T-helper 2 cell (primary cell): ENCODE results near the gene ATRN.

Source experiments
- DNase-seq, 5 experiments: peaks; one replicate each; pipeline versions ENCODE4 v3.0.0 to v3.0.0-alpha.2; 2012 to 2022

Gene ATRN

DNA sequence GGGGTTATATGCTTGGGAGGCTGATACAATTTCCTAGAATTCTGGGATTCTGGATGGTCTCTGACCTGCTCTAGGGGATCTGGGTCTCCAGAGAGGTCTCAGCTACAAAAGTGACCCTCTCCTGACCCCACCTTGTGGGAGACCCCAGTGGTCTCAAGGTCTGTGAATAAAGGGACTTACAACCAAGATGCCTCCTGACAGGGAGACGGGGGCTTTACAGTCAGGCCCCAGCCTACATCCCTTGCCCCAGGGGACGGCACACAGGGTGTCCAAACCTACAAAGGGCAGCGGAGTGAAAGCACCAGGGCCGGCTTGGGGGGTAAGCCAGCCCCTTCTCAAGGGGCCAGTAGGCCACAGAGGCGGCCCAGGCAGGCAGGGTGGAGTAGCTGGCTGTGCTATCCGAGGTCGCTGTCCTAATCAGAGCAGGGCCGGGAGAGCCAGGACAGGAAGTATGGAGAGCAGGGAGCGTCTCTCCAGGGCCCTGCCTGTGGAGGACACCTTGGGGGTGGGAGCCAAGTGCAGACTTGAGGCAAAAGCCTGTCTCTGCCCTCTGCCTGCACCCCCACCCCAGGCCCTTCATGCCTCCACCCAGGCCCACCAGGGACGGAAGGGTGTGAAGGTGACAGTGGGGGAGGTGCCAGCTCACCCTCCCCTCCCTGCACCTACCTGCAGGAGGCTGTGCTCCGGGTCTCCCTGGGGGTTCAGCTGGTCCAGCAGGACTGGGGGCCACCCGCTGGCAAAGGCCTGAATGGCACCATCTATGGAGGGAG is 188.9 kb downstream of the ATRN start:
- no peak for DNase-seq

DNA sequence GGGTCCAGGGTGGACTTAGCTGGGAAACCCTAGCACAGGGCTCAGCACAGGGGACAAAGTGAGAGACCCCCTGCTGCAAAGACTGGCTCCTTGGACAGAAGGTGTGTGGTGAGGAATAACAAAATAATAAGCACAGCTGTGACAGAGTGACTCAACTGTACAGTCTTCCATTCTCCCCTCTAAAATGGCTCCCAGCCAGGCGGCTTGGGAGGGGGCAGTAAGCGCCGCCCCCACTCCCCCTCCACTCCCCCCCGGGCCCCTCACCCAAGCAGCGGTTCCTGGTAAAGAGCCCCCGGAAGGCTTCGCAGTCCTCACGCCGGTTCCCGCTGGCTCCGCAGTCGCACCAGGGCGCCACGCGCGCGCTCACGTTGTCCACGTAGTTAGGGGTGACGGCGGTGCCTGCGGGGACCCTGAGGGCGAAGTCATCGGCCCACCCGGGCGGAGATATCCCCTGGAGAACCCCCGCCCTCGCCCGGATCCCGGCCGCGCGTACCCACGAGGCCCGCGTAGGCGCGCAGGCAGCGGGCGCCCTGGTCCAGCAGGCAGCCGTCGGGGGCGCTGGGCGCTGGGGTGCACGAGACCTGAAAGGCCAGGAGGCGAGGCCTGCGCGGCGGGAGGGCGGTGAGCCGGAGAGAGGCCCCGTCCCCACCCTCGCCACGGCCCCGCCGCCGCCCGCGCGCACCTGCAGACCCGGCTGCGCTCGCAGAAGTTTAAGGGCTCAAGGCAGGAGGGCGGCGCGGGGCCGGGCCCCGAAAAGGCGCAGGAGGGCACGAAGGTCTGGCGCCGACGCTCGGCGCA is 189.6 kb downstream of the ATRN start:
- DNase-seq, result no peak

DNA sequence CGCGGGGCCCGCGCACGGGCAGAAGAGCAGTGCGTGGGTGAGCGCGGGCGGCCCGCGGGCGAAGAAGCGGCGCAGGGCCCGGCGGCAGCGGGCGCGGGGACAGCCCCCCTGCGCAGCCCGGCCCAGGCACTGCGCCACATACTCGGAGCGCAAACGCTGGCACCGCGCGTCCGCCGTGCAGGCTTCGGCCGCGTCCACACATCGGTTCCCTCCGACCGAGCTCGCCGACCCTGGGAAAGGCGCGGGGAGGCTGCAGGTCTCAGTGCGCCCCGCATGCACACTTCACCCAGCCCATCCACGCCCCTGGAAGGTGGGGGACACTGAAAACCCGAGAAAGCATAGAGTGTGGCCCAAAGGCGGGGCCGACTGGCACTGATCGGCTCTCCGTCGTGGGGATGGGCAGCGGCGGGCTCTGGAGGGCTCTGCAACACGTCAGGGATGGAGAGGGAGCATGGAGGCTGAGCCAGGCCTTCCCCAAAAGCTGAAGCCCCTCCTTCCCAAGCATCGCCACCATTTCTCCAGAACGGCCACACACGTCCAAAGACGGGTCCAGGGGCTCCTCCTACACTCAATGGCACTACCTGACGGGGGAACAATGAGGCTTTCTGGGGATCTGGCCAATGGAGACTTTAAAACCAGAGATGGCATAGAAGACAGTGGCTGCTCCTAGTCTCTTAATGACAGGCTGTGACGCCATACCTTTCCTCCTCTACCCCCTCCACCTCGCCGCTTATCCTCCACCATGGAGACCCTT is 190.4 kb downstream of the ATRN start:
- no peak for DNase-seq

GRCh38 chr20:3661814-3662665 is 191.2 kb downstream of the ATRN start:
- DNase-seq, result no peak

DNA sequence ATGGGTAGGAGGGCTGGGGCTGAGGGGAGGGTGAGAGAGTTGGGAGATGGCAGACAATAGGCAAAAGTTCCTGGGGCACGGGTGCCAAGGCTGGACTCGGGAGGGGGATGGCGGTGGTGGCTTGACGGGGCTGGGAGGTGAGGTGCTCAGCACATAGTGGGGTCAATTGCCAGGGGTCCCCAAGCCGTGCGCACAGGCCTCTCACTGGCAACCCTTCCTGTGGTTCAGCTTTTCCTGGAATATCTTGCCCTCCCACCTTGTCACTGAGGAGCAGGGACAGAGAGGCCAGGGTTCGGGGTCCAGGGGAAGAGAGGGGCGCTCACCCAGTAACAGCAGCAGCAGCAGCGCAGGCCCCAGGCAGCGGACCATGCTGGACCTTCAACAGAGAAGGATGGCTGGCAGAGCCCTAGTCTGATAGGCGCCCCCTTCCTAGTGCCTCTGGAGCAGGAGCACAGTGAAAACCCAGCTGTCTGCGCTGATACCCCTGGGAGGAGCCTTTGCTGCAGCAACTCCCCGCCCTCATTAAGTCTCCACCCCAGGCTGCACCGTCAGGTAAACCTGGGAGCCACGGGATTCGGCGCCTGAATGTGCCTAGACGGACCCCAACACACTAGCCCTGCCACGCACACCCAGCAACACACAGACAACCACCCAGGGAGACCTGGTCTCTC is 192.3 kb downstream of the ATRN start, which contains the start of gene GFRA4:
Gene GFRA4, minus strand, starts transcription at position 369 of the 671 bp plus-strand sequence. Its CDS starts 0 bp downstream, at position 369.
- no peak for DNase-seq

DNA sequence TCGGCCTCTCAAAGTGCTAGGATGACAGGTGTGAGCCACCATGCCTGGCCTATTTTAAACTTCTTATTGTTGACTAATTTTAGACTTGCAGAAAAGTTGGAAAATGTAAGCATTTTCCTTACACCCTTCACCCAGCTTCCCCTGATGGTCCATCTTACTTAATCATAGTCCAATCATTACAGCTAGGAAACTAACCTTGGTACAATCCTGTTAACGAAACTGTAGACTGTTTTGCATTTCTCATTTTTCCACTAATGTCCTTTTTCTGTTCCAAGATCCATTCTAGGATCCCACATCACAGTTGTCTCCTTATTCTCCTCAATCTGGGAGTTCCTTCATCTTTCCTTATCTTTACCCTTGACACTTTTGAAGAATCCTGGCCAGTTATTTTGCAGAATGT is 193.0 kb downstream of the ATRN start:
- no peak for DNase-seq

DNA sequence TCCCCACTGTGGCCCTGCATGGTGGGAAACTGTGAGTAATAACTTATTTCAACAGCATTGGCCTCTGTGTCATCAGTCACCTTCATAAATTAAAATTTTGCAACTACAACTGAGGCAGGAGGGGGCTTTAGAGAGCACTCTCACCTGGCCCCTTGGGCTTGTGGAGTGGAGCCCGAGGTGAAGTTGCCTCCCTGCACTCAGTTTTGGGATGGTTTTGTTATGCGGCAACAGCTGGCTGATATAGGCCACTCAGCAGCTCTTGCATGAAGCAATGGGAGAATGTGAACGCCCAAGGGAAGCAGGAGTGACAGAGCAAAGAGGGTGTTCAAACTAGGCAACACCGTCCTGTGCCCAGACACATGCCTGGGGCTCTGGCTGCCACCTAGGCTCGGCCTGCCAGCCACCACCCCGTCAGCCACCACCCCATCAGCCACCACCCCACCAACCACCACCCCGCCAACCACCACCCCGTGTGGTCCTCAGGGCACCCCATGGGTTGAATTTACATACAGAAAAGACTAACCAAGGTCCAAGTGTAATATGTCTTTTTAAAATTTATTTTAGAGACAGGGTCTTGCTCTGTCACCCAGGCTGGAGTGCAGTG is 196.7 kb downstream of the ATRN start:
- DNase-seq, result no peak

DNA sequence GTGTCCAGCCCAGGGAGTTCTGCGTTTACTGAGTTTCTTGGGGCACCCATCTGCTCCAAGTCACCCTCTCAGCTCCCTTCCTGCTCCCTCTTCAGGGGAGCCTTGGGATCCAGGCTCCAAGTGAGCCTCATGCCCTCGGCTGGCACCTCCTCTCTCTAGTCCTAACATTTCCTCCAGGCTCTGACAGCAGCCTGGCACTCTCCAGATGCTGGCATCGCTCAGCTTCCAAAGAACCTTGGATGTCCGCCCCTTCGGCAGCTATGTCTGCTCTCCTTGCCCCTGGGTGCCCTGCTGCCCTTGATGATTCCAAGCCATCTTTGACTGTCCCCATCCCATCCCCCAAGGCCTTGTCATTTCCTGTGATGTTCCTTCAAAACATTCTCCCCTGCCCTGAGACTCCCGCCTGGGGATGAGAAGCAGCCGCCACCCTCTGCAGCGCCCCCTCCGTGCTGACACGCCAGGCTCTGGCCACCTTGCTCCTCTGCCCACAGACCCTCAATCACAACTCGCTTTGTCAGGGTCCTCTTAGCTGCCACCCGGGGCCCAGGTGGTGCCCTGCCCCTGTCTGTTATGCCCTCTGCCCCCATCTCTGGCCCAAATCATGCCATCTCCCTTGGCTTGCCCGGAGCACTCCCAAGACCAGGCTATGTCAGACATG is 199.0 kb downstream of the ATRN start:
- no peak for DNase-seq

DNA sequence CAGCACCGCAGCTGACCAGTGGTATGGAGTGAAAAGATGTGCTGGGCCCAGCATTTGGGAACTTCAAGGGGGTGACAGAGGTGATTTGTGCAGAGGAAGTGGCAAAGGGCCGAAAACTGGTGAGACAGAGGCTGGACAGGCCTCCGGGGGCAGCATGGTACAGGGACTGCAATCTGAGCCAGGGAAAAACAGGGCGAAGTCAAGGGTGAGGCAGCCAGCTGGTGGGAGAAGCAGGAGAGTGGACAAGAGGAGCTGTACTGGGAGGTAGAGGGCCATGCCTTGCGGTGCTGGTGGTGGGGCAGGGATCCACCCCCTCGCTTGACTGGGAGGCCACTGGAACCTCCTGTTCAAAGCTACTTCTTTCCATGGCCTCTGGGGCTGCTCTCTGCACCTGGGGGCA is 199.7 kb downstream of the ATRN start:
- DNase-seq, result no peak

GRCh38 chr20:3670945-3671344 is 200.1 kb downstream of the ATRN start:
- DNase-seq, result no peak

- no peak for DNase-seq
Observed at GRCh38 chr20:3671986-3672546, 201.2 kb downstream of the ATRN start.

DNA sequence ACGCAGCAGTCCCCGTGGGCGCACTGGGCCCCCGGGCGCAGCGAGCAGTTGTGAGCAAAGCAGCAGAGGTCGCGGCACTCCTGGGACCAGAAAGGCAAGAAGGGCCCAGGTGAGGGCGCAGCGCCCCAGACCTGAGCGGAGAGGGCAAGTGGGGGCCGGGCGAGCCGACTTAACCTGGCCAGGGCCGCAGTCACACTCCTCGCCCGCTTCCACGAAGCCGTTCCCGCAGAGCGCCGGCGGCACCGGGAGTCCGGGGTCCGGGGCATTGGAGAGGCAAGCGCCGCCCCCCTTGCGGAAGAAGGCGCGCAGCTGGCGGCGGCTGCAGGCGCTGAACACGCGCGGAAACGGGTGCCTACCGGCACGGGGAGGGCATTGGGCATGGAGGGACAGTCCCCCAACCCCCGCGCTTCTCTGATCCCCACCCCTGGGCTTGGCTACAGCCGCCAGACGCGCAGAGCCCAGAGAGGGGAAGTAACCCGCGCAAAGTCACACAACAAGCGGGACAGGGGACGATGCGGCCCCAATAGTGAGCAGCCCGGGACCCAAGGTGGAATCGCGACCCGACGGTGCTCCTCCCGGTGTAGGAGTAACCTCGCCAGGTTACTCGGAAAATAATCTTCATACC is 201.8 kb downstream of the ATRN start:
- no peak for DNase-seq

- no peak for DNase-seq
Observed at GRCh38 chr20:3673221-3674070, 202.6 kb downstream of the ATRN start.

DNA sequence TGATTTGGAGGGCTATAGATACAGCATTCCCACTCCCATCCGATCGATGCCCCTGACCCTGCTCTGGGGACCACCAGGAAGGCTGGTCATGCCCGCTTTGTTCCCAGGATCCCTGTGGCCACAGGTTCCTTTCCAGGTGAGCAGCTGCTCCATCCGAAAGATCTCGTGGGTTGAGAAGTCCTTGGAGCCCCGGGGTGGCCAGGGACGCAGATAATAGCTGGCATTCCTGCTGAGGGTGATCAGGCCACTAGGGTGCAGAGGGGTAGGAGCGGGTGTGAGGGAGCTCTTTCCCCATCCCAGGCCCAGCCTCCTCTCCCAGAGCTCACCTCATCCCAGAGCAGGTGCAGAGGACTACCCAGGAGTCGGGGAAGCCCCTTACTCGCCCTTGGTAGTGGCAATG is 203.6 kb downstream of the ATRN start:
- DNase-seq, result no peak

DNA sequence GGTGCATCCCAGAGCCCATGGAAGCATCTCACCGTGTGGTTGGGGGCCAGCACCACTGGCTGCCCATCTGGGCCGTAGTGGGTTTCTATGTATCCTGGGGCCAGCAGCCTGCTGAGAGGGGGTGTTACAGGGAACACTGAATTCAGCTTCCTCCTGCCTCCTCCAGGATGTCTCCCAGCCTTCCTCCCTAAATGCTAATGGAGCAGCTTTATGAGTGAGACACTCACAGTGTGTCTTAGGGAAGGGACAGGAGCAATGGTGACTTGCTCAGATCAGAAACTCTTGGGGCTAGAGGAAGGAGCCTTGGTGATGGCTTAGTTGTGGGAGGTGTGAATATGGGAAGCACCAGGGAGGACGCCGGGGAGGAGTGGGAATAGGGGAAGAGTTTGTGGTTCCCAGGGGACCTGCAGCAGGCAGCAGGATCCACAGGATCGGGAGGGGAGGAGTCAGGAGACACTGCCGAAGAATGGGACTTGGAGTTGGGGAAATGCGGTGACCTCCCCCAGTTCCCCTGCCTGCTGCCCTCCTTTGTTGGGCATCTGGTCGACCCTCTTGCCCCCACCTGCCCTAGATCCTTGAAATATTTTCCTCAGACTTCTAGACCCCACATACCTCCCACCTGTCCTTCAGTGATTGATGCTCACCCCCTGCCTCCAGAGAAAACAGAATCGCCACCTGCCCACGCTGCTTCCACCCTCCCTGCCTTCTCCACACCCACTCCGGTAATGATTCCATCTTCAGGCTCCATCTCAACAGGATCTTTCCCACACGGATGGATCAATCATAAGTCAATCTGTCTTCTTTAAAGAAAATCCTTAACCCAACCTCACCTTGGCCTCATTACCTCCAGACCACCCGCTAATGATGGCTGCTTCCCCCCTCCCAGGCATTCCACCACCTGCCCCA is 204.4 kb downstream of the ATRN start:
- no peak for DNase-seq

DNA sequence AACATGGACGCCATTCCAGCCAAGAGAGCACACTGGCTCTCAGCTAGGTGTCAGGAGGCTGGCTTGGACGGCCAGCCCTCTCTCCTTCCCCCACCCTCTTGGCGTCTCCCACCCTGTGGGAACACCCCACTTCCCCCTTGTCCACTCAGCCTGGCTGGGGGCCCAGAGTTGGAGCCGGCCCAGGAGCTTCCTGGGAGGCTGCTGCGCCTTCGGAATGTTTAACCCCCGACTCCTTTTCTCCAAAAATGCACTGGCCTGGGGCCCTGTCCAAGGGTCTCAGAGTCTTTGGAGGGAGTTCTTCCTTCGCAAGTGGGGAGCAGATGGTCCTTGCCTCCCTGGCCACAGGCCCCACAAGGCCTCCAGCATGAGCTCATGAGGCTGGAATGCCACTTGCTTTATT is 206.9 kb downstream of the ATRN start:
- no peak for DNase-seq

DNA sequence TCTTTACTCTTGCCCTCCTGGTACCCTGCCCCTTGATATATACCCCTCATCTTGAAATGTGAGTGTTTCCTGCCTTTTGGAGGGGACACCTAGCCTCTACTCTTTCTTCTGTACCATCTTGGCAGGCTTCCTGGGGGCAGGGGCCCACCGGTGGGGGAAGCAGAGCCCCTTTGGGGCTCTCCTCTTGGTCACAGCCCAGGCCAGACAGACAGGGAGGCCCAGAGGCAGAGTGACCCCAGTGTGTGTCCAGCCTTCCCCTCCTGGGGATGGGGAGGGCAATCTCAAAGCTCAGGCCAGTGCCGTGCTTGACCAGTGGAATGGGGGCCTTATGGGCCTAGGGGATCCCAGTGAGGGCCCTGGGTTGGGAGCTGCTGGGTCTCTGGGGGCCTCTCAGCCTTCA is 207.4 kb downstream of the ATRN start:
- DNase-seq, result no peak
